Liver (tissue), 9 donors: ENCODE results near the gene TNK2. TPM values are rescaled to one million over a fixed set of nuclear protein-coding genes. Genes with fewer than 3 reads are reported as not detected.
"Not testable (repeated sequence)": the region's sequence is repeated elsewhere in the genome, so short reads cannot be mapped to it uniquely, and the experiment has no call there.

Source experiments
- DNase-seq: peaks from one replicate; pipeline ENCODE4 v3.0.0-alpha.2; 2017; ENCODE audit warnings: low spot score
- H3K27ac ChIP-seq, 2 donors: one replicate each; pipeline ENCODE4 v1.7.0; 2013; ENCODE audit warnings: inconsistent platforms in 2 of 2, low read length in 2 of 2, control low read depth in 1 of 2, low read depth in 1 of 2, mild to moderate bottlenecking in 1 of 2
- H3K27me3 ChIP-seq, 4 donors: one replicate each; pipeline versions ENCODE4 v1.6.1 to v1.7.0; 2013; ENCODE audit warnings: low read length in 3 of 4, inconsistent platforms in 1 of 4, mild to moderate bottlenecking in 1 of 4, moderate library complexity in 1 of 4; ENCODE audit not compliant: control insufficient read depth in 4 of 4, insufficient read depth in 4 of 4
- H3K36me3 ChIP-seq, 4 donors: one replicate each; pipeline versions ENCODE4 v1.6.1 to v1.7.0; 2013; ENCODE audit warnings: low read length in 3 of 4, mild to moderate bottlenecking in 3 of 4, low read depth in 1 of 4, moderate library complexity in 1 of 4; ENCODE audit not compliant: control insufficient read depth in 4 of 4, insufficient read depth in 3 of 4
- H3K4me1 ChIP-seq, 4 donors: one replicate each; pipeline versions ENCODE4 v1.6.1 to v1.7.0; 2013; ENCODE audit warnings: low read length in 3 of 4, mild to moderate bottlenecking in 3 of 4, moderate library complexity in 1 of 4; ENCODE audit not compliant: control insufficient read depth in 4 of 4, insufficient read depth in 4 of 4
- H3K4me3 ChIP-seq, 3 donors: one replicate each; pipeline versions ENCODE4 v1.6.1 to v1.7.0; 2013; ENCODE audit warnings: low read length in 3 of 3, control low read depth in 1 of 3, low read depth in 1 of 3, mild to moderate bottlenecking in 1 of 3
- H3K9ac ChIP-seq, 2 donors: one replicate each; pipeline ENCODE4 v1.7.0; 2013; ENCODE audit warnings: low read length in 2 of 2, mild to moderate bottlenecking in 2 of 2, moderate library complexity in 2 of 2, control low read depth in 1 of 2, low read depth in 1 of 2
- H3K9me3 ChIP-seq, 4 donors: one replicate each; pipeline versions ENCODE4 v1.6.1 to v1.7.0; 2013; ENCODE audit warnings: low read length in 3 of 4; ENCODE audit not compliant: control insufficient read depth in 4 of 4
- ATF3 ChIP-seq: IDR thresholded peaks from 2 replicates; pipeline ENCODE4 v1.6.1; 2016; ENCODE audit warnings: antibody characterized with exemption
- CTCF ChIP-seq: fragments of 150-350 bp; IDR thresholded peaks from 2 replicates; pipeline ENCODE4 v1.5.1; 2017; ENCODE audit warnings: improper control_type of control experiment, low read depth, low read length; ENCODE audit not compliant: missing input control
- EGR1 ChIP-seq, 2 donors: IDR thresholded peaks; 2 replicates each; pipeline ENCODE4 v1.6.1; 2016 to 2018; ENCODE audit warnings: antibody characterized with exemption in 2 of 2, low read depth in 2 of 2
- FOXA1 ChIP-seq: IDR thresholded peaks from 2 replicates; pipeline ENCODE4 v1.6.1; 2016; ENCODE audit warnings: antibody characterized with exemption
- FOXA2 ChIP-seq: IDR thresholded peaks from 2 replicates; pipeline ENCODE4 v1.6.1; 2016; ENCODE audit warnings: antibody characterized with exemption
- GABPA ChIP-seq, 2 donors: IDR thresholded peaks in 1 of 2; conservative IDR thresholded peaks in 1 of 2; 2 replicates each; pipeline ENCODE4 v1.6.1; 2016; ENCODE audit warnings: antibody characterized with exemption in 2 of 2, mild to moderate bottlenecking in 1 of 2, moderate library complexity in 1 of 2
- HNF4A ChIP-seq, 2 donors: conservative IDR thresholded peaks; 2 replicates each; pipeline ENCODE4 v1.6.1; 2016; ENCODE audit warnings: antibody characterized with exemption in 2 of 2, mild to moderate bottlenecking in 2 of 2
- HNF4G ChIP-seq: IDR thresholded peaks from 2 replicates; pipeline ENCODE4 v1.6.1; 2016; ENCODE audit warnings: antibody characterized with exemption
- JUND ChIP-seq, 2 donors: IDR thresholded peaks; 2 replicates each; pipeline ENCODE4 v1.6.1; 2016; ENCODE audit warnings: antibody characterized with exemption in 2 of 2
- MAX ChIP-seq: IDR thresholded peaks from 2 replicates; pipeline ENCODE4 v1.6.1; 2016; ENCODE audit warnings: antibody characterized with exemption
- NR2F2 ChIP-seq: IDR thresholded peaks from 2 replicates; pipeline ENCODE4 v1.6.1; 2016; ENCODE audit warnings: antibody characterized with exemption
- RAD21 ChIP-seq, 2 donors: IDR thresholded peaks; 2 replicates each; pipeline ENCODE4 v1.6.1; 2016; ENCODE audit warnings: antibody characterized with exemption in 2 of 2, mild to moderate bottlenecking in 2 of 2
- REST ChIP-seq: IDR thresholded peaks from 2 replicates; pipeline ENCODE4 v1.6.1; 2016; ENCODE audit warnings: antibody characterized with exemption, mild to moderate bottlenecking
- RXRA ChIP-seq, 2 donors: IDR thresholded peaks; 2 replicates each; pipeline ENCODE4 v1.6.1; 2017 to 2018; ENCODE audit warnings: antibody characterized with exemption in 2 of 2, mild to moderate bottlenecking in 1 of 2
- SP1 ChIP-seq: IDR thresholded peaks from 2 replicates; pipeline ENCODE4 v1.6.1; 2018; ENCODE audit warnings: antibody characterized with exemption, mild to moderate bottlenecking
- TAF1 ChIP-seq: conservative IDR thresholded peaks from 2 replicates; pipeline ENCODE4 v1.6.1; 2016; ENCODE audit warnings: antibody characterized with exemption, mild to moderate bottlenecking
- YY1 ChIP-seq: IDR thresholded peaks from 2 replicates; pipeline ENCODE4 v1.6.1; 2016; ENCODE audit warnings: antibody characterized with exemption, mild to moderate bottlenecking
- ZBTB33 ChIP-seq: IDR thresholded peaks from 2 replicates; pipeline ENCODE4 v1.6.1; 2016; ENCODE audit warnings: antibody characterized with exemption
- WGBS: extraction: QIAGEN DNeasy Blood & Tissue Kit; methylation state at CpG from one replicate; pipeline ENCODE4 v1.1.7; 2013; 5-methylcytosine and 5-hydroxymethylcytosine counted together
- polyA plus RNA-seq, 2 donors: library from polyadenylated mRNA; stranded (reverse) in 1 of 2; unstranded in 1 of 2; fragments of 200-250 nt in 1 of 2; fragments of >200 nt in 1 of 2; fragmentation: Nextera tagmentation in 1 of 2; extraction: Ambion mirVana in 1 of 2; gene quantifications; one replicate each; pipeline versions ENCODE4 v1.2.1 to v1.2.3, GENCODE V29; 2013 to 2015
- total RNA-seq, 2 donors: library from RNA; depleted of rRNA; stranded (reverse); fragments of >200 nt; gene quantifications; one replicate each; pipeline ENCODE4 v1.2.3, GENCODE V29; 2014
- donor health status: healthy.
- donor health status: healthy.
- donor health status: healthy.
- donor health status: healthy.
- donor health status: healthy.

Gene TNK2
- total and polyA plus RNA-seq, 4 donors, result 4.0 to 12.2 (median 8.8) TPM

- Histone ChIP-seq H3K4me1 (no peaks in the 10 kb centered on the region), H3K9ac (no peak overlapping the region), H3K27ac (no peak overlapping the region), H3K27me3 (no peaks in the 10 kb centered on the region), H3K4me3 (no peak overlapping the region), H3K36me3 (no peaks in the 10 kb centered on the region), H3K9me3 (no peaks in the 10 kb centered on the region)
- WGBS, result 89% methylated on average over 17 of the region's 17 CpGs
- TF ChIP-seq FOXA1, result no peak
- no peak for DNase-seq
Observed at GRCh38 chr3:195817578-195818135, 90.7 kb downstream of the TNK2 start.

- not testable (repeated sequence) for DNase-seq, H3K9ac ChIP-seq, H3K4me1 ChIP-seq, H3K27ac ChIP-seq, H3K27me3 ChIP-seq, H3K4me3 ChIP-seq, H3K36me3 ChIP-seq, H3K9me3 ChIP-seq
- 86% methylated on average over 22 of the region's 23 CpGs for WGBS
Observed at GRCh38 chr3:195816276-195816913, 92.0 kb downstream of the TNK2 start.

- Histone ChIP-seq H3K4me1 (no peaks in the 10 kb centered on the region), H3K4me3 (no peak overlapping the region), H3K9me3 (no peaks in the 10 kb centered on the region), H3K27me3 (peaks cover 0 to 4% (median 2%) of the 10 kb centered on the region in 4 donors), H3K27ac (no peak overlapping the region), H3K9ac (no peak overlapping the region), H3K36me3 (no peaks in the 10 kb centered on the region)
- no peak for DNase-seq
- TF ChIP-seq TAF1 (no peak), FOXA2 (no peak), YY1 (no peak), CTCF (no peak), FOXA1 (no peak), ZBTB33 (no peak), SP1 (no peak), NR2F2 (no peak), JUND (IDR thresholded peaks at IDR 0.05) (no peak), MAX (no peak), RAD21 (IDR thresholded peaks at IDR 0.05) (no peak), GABPA (IDR thresholded peaks at IDR 0.05 in 1 of 2, conservative IDR thresholded peaks at IDR 0.05 in 1 of 2) (no peak), HNF4A (conservative IDR thresholded peaks at IDR 0.05) (no peak), HNF4G (no peak), EGR1 (IDR thresholded peaks at IDR 0.05; ENCODE audit: low read depth in 2 of 2) (no peak), RXRA (IDR thresholded peaks at IDR 0.05) (no peak), REST (no peak), ATF3 (no peak)
- 83% methylated on average over 18 of the region's 18 CpGs for WGBS
Observed at GRCh38 chr3:195815169-195815771, 93.1 kb downstream of the TNK2 start.
